H1 (cell line): ENCODE data around the gene TMEM38A. TPM values are rescaled to one million over a fixed set of nuclear protein-coding genes. Genes with fewer than 3 reads are reported as not detected.

Source experiments
- CTCF ChIA-PET: fragments of 300-600 bp; sonication (Branson Sonifier 250); formaldehyde crosslinking; loops from one replicate; lab custom pipeline; 2021; ENCODE audit not compliant: partially characterized antibody; lab: Charles Lee
- POLR2A ChIA-PET: fragments of 300-600 bp; sonication (Branson Sonifier 250); formaldehyde crosslinking; loops from one replicate; lab custom pipeline; 2021; ENCODE audit warnings: inconsistent platforms; ENCODE audit not compliant: partially characterized antibody; lab: Charles Lee
- DNase-seq, 2 experiments: peaks; one replicate each; pipeline versions ENCODE4 v3.0.0 to v3.0.0-alpha.2; 2010 to 2022; ENCODE audit warnings: low spot score in 2 of 2, low read depth in 1 of 2, mixed read lengths in 1 of 2
- FAIRE-seq: peaks from 2 replicates; lab custom pipeline; 2011; peaks lifted over from hg19 to GRCh38; lab: Jason Lieb, UNC
- H2AFZ ChIP-seq: 2 replicates; pipeline ENCODE4 v1.8.1; 2012; ENCODE audit warnings: low read length, inconsistent platforms
- H2AK5ac ChIP-seq: 2 replicates; pipeline ENCODE4 v1.6.1; 2013; ENCODE audit warnings: low read depth, low read length
- H2BK120ac ChIP-seq: replicated peaks from 2 replicates; pipeline ENCODE3; 2013; ENCODE audit warnings: low read depth, low read length, inconsistent platforms
- H2BK12ac ChIP-seq: 2 replicates; pipeline ENCODE4 v1.6.1; 2013; ENCODE audit warnings: low read depth, low read length
- H2BK15ac ChIP-seq: 2 replicates; pipeline ENCODE4 v1.6.1; 2013; ENCODE audit warnings: low read length
- H2BK20ac ChIP-seq: 2 replicates; pipeline ENCODE4 v1.6.1; 2013; ENCODE audit warnings: low read length
- H2BK5ac ChIP-seq: 2 replicates; pipeline ENCODE4 v1.6.1; 2013; ENCODE audit warnings: low read depth, low read length
- H3K14ac ChIP-seq: 2 replicates; pipeline ENCODE4 v1.6.1; 2013; ENCODE audit warnings: inconsistent platforms; ENCODE audit not compliant: insufficient read length
- H3K18ac ChIP-seq: 2 replicates; pipeline ENCODE4 v1.6.1; 2013; ENCODE audit warnings: low read length; ENCODE audit errors: extremely low read depth
- H3K23ac ChIP-seq: 2 replicates; pipeline ENCODE4 v1.6.1; 2013; ENCODE audit warnings: inconsistent platforms; ENCODE audit not compliant: insufficient read length
- H3K23me2 ChIP-seq: 2 replicates; pipeline ENCODE4 v1.6.1; 2013; ENCODE audit warnings: low read depth, low read length
- H3K27ac ChIP-seq: 2 replicates; pipeline ENCODE4 v1.6.1; 2011; ENCODE audit warnings: low read depth, low read length, inconsistent platforms
- H3K27me3 ChIP-seq, 4 experiments: replicated peaks in 1 of 4; 1 replicate in 1 of 4; 2 replicates in 3 of 4; pipeline versions ENCODE4 v1.6.1 to v1.8.1; 2011 to 2013; ENCODE audit warnings: low read length in 3 of 4, mild to moderate bottlenecking in 3 of 4, inconsistent platforms in 2 of 4, mixed read lengths in 2 of 4, moderate library complexity in 1 of 4; ENCODE audit not compliant: control insufficient read depth in 3 of 4, insufficient read depth in 3 of 4; ENCODE audit errors: extremely low read depth in 1 of 4
- H3K36me3 ChIP-seq, 4 experiments: 2 replicates each; pipeline versions ENCODE4 v1.6.1 to v1.8.1; 2011 to 2013; ENCODE audit warnings: mild to moderate bottlenecking in 4 of 4, low read length in 3 of 4, moderate library complexity in 2 of 4, control low read depth in 1 of 4, inconsistent platforms in 1 of 4; ENCODE audit not compliant: insufficient read depth in 4 of 4, control insufficient read depth in 2 of 4
- H3K4ac ChIP-seq: replicated peaks from 2 replicates; pipeline ENCODE3; 2013; ENCODE audit warnings: low read length, low read depth, mixed read lengths, inconsistent platforms; ENCODE audit not compliant: insufficient read length
- H3K4me1 ChIP-seq, 4 experiments: replicated peaks in 1 of 4; 1 replicate in 1 of 4; 2 replicates in 3 of 4; pipeline versions ENCODE4 v1.6.1 to v1.8.1; 2011 to 2013; ENCODE audit warnings: low read length in 3 of 4, inconsistent platforms in 2 of 4, mixed read lengths in 1 of 4; ENCODE audit not compliant: insufficient read depth in 4 of 4, control insufficient read depth in 3 of 4
- H3K4me2 ChIP-seq, 2 experiments: 2 replicates each; pipeline versions ENCODE4 v1.6.1 to v1.8.1; 2011 to 2013; ENCODE audit warnings: low read depth in 2 of 2, low read length in 2 of 2, control low read depth in 1 of 2, inconsistent platforms in 1 of 2, mild to moderate bottlenecking in 1 of 2; ENCODE audit not compliant: insufficient read depth in 1 of 2
- H3K4me3 ChIP-seq, 4 experiments: fragments of 200-600, 300-600 bp in 1 of 4; sonication (generic), shearing (Covaris generic), sonication (Bioruptor Twin) in 1 of 4; 2 replicates each; pipeline versions ENCODE4 v1.5.1 to v1.8.1; 2011 to 2016; ENCODE audit warnings: low read length in 4 of 4, low read depth in 3 of 4, control low read depth in 2 of 4, inconsistent platforms in 2 of 4, mild to moderate bottlenecking in 2 of 4, mixed read lengths in 1 of 4, moderate library complexity in 1 of 4; ENCODE audit not compliant: insufficient read depth in 2 of 4; ENCODE audit errors: extremely low read depth in 1 of 4
- H3K56ac ChIP-seq: replicated peaks from 2 replicates; pipeline ENCODE3; 2013; ENCODE audit warnings: low read depth, mild to moderate bottlenecking, mixed read lengths, low read length, inconsistent platforms; ENCODE audit not compliant: insufficient read length
- H3K79me1 ChIP-seq: 2 replicates; pipeline ENCODE4 v1.6.1; 2013; ENCODE audit warnings: low read depth, low read length, control low read depth
- H3K79me2 ChIP-seq, 2 experiments: 2 replicates each; pipeline versions ENCODE4 v1.6.1 to v1.8.1; 2012 to 2013; ENCODE audit warnings: low read length in 2 of 2, mild to moderate bottlenecking in 2 of 2, inconsistent platforms in 1 of 2; ENCODE audit not compliant: insufficient read depth in 2 of 2, control insufficient read depth in 1 of 2
- H3K9ac ChIP-seq, 4 experiments: replicated peaks in 1 of 4; 1 replicate in 1 of 4; 2 replicates in 3 of 4; pipeline versions ENCODE4 v1.6.1 to v1.8.1; 2011 to 2013; ENCODE audit warnings: low read depth in 3 of 4, low read length in 3 of 4, control low read depth in 2 of 4, mild to moderate bottlenecking in 2 of 4, moderate library complexity in 2 of 4, inconsistent platforms in 1 of 4; ENCODE audit errors: extremely low read depth in 1 of 4
- H3K9me3 ChIP-seq, 2 experiments: 2 replicates each; pipeline versions ENCODE4 v1.6.1 to v1.8.1; 2012 to 2013; ENCODE audit warnings: mild to moderate bottlenecking in 2 of 2, moderate library complexity in 2 of 2, control low read depth in 1 of 2, inconsistent platforms in 1 of 2, low read depth in 1 of 2, low read length in 1 of 2, mixed read lengths in 1 of 2; ENCODE audit not compliant: insufficient read depth in 2 of 2
- H4K20me1 ChIP-seq, 2 experiments: replicated peaks in 1 of 2; 2 replicates each; pipeline versions ENCODE3 to v1.8.1; 2011 to 2013; ENCODE audit warnings: inconsistent platforms in 2 of 2, low read length in 2 of 2, mild to moderate bottlenecking in 1 of 2; ENCODE audit not compliant: insufficient read depth in 2 of 2, control insufficient read depth in 1 of 2
- H4K5ac ChIP-seq: 2 replicates; pipeline ENCODE4 v1.6.1; 2013; ENCODE audit warnings: low read length, low read depth, mixed read lengths, inconsistent platforms; ENCODE audit not compliant: insufficient read length
- H4K8ac ChIP-seq: 2 replicates; pipeline ENCODE4 v1.8.0; 2013; ENCODE audit warnings: mild to moderate bottlenecking, moderate library complexity, low read length, inconsistent platforms; ENCODE audit not compliant: insufficient read depth; ENCODE audit errors: extremely low read depth
- H4K91ac ChIP-seq: replicated peaks from 2 replicates; pipeline ENCODE3; 2013; ENCODE audit warnings: low read length, mixed read lengths, inconsistent platforms; ENCODE audit not compliant: insufficient read length
- ASH2L ChIP-seq: fragments of 200-600, 300-600 bp; sonication (generic); IDR thresholded peaks from one replicate; pipeline ENCODE4 v1.7.1; 2017; ENCODE audit warnings: low read length
- CBX8 ChIP-seq: fragments of 300-800, 300-1000 bp; sonication (generic); IDR thresholded peaks from 2 replicates; pipeline ENCODE4 v1.7.1; 2016; ENCODE audit warnings: low read depth, low read length, borderline replicate concordance
- CEBPB ChIP-seq: IDR thresholded peaks from 2 replicates; pipeline ENCODE4 v1.6.1; 2012; ENCODE audit warnings: low read depth, low read length
- CHD1 ChIP-seq: IDR thresholded peaks from 2 replicates; pipeline ENCODE4 v1.6.1; 2012; ENCODE audit warnings: low read depth, low read length, improper control_type of control experiment
- CREB1 ChIP-seq: IDR thresholded peaks from 2 replicates; pipeline ENCODE4 v1.6.1; 2012; ENCODE audit warnings: inconsistent platforms
- CTBP2 ChIP-seq: IDR thresholded peaks from 2 replicates; pipeline ENCODE4 v1.7.0; 2011; ENCODE audit warnings: borderline replicate concordance, mild to moderate bottlenecking, moderate library complexity, mixed read lengths, low read length; ENCODE audit not compliant: insufficient read depth, insufficient read length
- EGR1 ChIP-seq: IDR thresholded peaks from 2 replicates; pipeline ENCODE4 v1.6.1; 2011; ENCODE audit warnings: low read depth, low read length, borderline replicate concordance
- GABPA ChIP-seq: IDR thresholded peaks from 2 replicates; pipeline ENCODE4 v1.6.1; 2011; ENCODE audit warnings: mild to moderate bottlenecking, low read length, moderate library complexity, borderline replicate concordance; ENCODE audit not compliant: insufficient read depth
- KDM5A ChIP-seq: fragments of 200-600 bp; IDR thresholded peaks from 2 replicates; pipeline ENCODE4 v1.7.1; 2012; ENCODE audit warnings: mild to moderate bottlenecking, low read length, inconsistent platforms, mixed read lengths
- RNF2 ChIP-seq: fragments of 200-900, 300-1000 bp; sonication (generic); IDR thresholded peaks from 2 replicates; pipeline ENCODE4 v1.7.1; 2016; ENCODE audit warnings: borderline replicate concordance, low read depth, mild to moderate bottlenecking, antibody characterized with exemption, low read length; ENCODE audit not compliant: poor library complexity, severe bottlenecking; ENCODE audit errors: missing control alignments
- SAP30 ChIP-seq: fragments of 300-600 bp; sonication (generic); IDR thresholded peaks from 2 replicates; pipeline ENCODE4 v1.7.1; 2012; ENCODE audit warnings: low read length, moderate library complexity, mild to moderate bottlenecking, inconsistent platforms; ENCODE audit not compliant: insufficient read depth, insufficient replicate concordance
- SRF ChIP-seq: IDR thresholded peaks from 2 replicates; pipeline ENCODE4 v1.6.1; 2011; ENCODE audit warnings: mild to moderate bottlenecking, low read depth, low read length, moderate library complexity
- TEAD4 ChIP-seq: IDR thresholded peaks from 2 replicates; pipeline ENCODE4 v1.6.1; 2012; ENCODE audit warnings: low read depth, low read length, inconsistent platforms, mixed read lengths
- WGBS, 2 experiments: shearing (Covaris generic) in 1 of 2; methylation state at CpG; one replicate each; pipeline versions ENCODE4 v1.1.6 to v1.1.7; 2013 to 2015; ENCODE audit warnings: low lambda C conversion rate in 2 of 2, mixed read lengths in 2 of 2, inconsistent platforms in 1 of 2, low coverage in 1 of 2, missing lambda C conversion rate in 1 of 2; ENCODE audit not compliant: insufficient replicate concordance in 2 of 2, insufficient coverage in 1 of 2, insufficient read length in 1 of 2; ENCODE audit errors: extremely low coverage in 1 of 2, missing lambda C conversion rate in 1 of 2; 5-methylcytosine and 5-hydroxymethylcytosine counted together
- polyA plus RNA-seq, 7 experiments: library from polyadenylated mRNA; depleted of rRNA in 3 of 7; stranded (reverse) in 5 of 7; unstranded in 2 of 7; fragments of >200 nt in 5 of 7; fragments of 200-250 nt in 2 of 7; gene quantifications; 1 replicate in 5 of 7; 2 replicates in 1 of 7; 4 replicates in 1 of 7; pipeline versions ENCODE4 v1.2.1 to v1.2.3, GENCODE V29; 2011 to 2013; ENCODE audit warnings: missing spikeins in 2 of 7, mixed read lengths in 2 of 7
- total RNA-seq: library from RNA; stranded (reverse); fragmentation: NEBNext Ultra II Directional; extraction: Animal tissue kit (Norgen Biotek cat#: 25700); gene quantifications from 2 replicates; pipeline ENCODE4 v1.2.1, GENCODE V29; 2021

The TMEM38A gene
- total and polyA plus RNA-seq, 2 of the 8 experiments (the other 6 are each of a cell fraction or from before 2014, with no cell fraction given), result 8.9 to 9.2 TPM

DNA sequence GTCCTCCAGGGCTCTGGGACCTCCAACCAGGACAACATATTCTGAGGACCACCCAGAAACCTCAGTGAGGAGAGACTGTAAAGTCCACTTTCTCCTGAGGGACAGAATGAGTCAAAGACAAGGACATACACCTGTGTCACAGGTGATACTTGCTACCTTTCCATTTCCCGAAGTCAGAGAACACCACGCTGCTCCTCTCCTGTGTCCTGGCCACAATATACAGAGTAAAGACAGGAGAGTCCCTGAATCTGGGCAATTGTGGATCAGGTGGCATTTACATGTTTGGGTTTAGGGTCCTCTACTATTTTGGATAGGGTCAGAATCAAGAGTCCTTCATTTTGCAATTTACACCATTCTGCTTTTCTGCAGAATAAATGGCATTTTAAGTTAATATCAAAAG lies 37.9 kb upstream of the TMEM38A start:
- Histone ChIP-seq H3K4me2 (no peak overlapping the region), H2BK20ac (no peak overlapping the region), H2AK5ac (no peak overlapping the region), H4K5ac (no peak overlapping the region), H4K20me1 (peaks cover 32 to 67% of the 10 kb centered on the region in 2 experiments), H3K56ac (no peak overlapping the region), H3K4ac (no peak overlapping the region), H2AFZ (no peak overlapping the region), H2BK15ac (no peak overlapping the region), H4K91ac (no peak overlapping the region), H3K9me3 (no peaks in the 10 kb centered on the region), H3K18ac (no peak overlapping the region), H3K36me3 (peaks cover 0 to 5% (median 0%) of the 10 kb centered on the region in 4 experiments; a peak in 5 of 8 replicates), H2BK5ac (no peak overlapping the region), H3K79me1 (peaks cover 56% of the 10 kb centered on the region), H3K9ac (no peak overlapping the region), H3K4me1 (peaks cover 0 to 8% (median 0%) of the 10 kb centered on the region in 4 experiments; a peak in 4 of 7 replicates), H3K14ac (no peak overlapping the region), H3K27ac (no peak overlapping the region), H2BK120ac (no peak overlapping the region), H4K8ac (peak overlapping the region; percentile 19; the same call in 1 of the 2 replicates), H3K4me3 (no peak overlapping the region), H3K79me2 (peaks cover 25 to 96% of the 10 kb centered on the region in 2 experiments), H3K23me2 (peaks cover 7% of the 10 kb centered on the region; the same call in 1 of the 2 replicates), H3K23ac (no peak overlapping the region), H3K27me3 (no peaks in the 10 kb centered on the region), H2BK12ac (no peak overlapping the region)
- no peak for DNase-seq
- WGBS, 2 experiments, result 100% methylated on average over 2 of the region's 2 CpGs; no CpG with 5 or more reads in 1 of the 2 experiments
- ChIA-PET CTCF (no interaction called here), POLR2A (interaction anchor here (1.2 kb wide), 1 partner anchor 9 kb away, joined by 4 read pairs; no protein-coding TSS in a partner anchor)
- FAIRE-seq, result no peak
- TF ChIP-seq RNF2 (no peak), CTBP2 (no peak), SAP30 (no peak), CEBPB (no peak), CHD1 (no peak), SRF (no peak), CREB1 (no peak), KDM5A (no peak), CBX8 (no peak), ASH2L (no peak), TEAD4 (no peak), GABPA (no peak), EGR1 (no peak)
